Measurements from ENCODE around the gene EEF2K. TPM values are rescaled to one million over a fixed set of nuclear protein-coding genes. Genes with fewer than 3 reads are reported as not detected.

EEF2K gene
- total RNA-seq, 4 donors from 2014 or later = 42.8 to 90.8 (median 50.3) TPM

- TF ChIP-seq CTCF (IDR thresholded peaks at IDR 0.05) = no peak
- TF ChIP-seq EP300 (IDR thresholded peaks at IDR 0.05) = no peak
- TF ChIP-seq POLR2A (IDR thresholded peaks at IDR 0.05) = no peak
- Histone ChIP-seq H3K4me3 (no peak overlapping the region), H3K27me3 (no peaks in the 10 kb centered on the region), H3K4me1 (no peaks in the 10 kb centered on the region), H3K27ac (no peak overlapping the region), H3K36me3 (peaks cover 0 to 97% (median 45%) of the 10 kb centered on the region in 3 donors), H3K9me3 (no peaks in the 10 kb centered on the region)
- 86 to 91% methylated on average over 12 of the region's 13 CpGs for WGBS, 2 donors
- DNase-seq (ENCODE audit: low spot score in 2 of 2) = no peak
These were observed 120.8 kb downstream of the EEF2K start for GRCh38 chr16:22326771-22327445.

- DNase-seq (ENCODE audit: low spot score in 2 of 2) = no peak
- Histone ChIP-seq H3K36me3 (peaks cover 0 to 97% (median 45%) of the 10 kb centered on the region in 3 donors), H3K27me3 (no peaks in the 10 kb centered on the region), H3K27ac (no peak overlapping the region), H3K4me3 (no peak overlapping the region), H3K9me3 (no peaks in the 10 kb centered on the region), H3K4me1 (no peaks in the 10 kb centered on the region)
- TF ChIP-seq EP300 (IDR thresholded peaks at IDR 0.05) (no peak), POLR2A (IDR thresholded peaks at IDR 0.05) (no peak), CTCF (IDR thresholded peaks at IDR 0.05) (no peak)
- 94 to 95% methylated on average over 6 of the region's 6 CpGs for WGBS, 2 donors
These were observed 121.3 kb downstream of the EEF2K start for GRCh38 chr16:22327446-22327775.

- H3K9me3 ChIP-seq = no peaks in the 10 kb centered on the region
- 88 to 89% methylated on average over 10 of the region's 10 CpGs for WGBS, 2 donors
- H3K4me3 ChIP-seq = no peak overlapping the region
- H3K36me3 ChIP-seq = peaks cover 0 to 98% (median 45%) of the 10 kb centered on the region in 3 donors
- no peaks in the 10 kb centered on the region for H3K4me1 ChIP-seq
- DNase-seq (ENCODE audit: low spot score in 2 of 2) = no peak
- TF ChIP-seq EP300 (IDR thresholded peaks at IDR 0.05) (no peak), POLR2A (IDR thresholded peaks at IDR 0.05) (no peak), CTCF (IDR thresholded peaks at IDR 0.05) (no peak)
- H3K27ac ChIP-seq = no peak overlapping the region
- no peaks in the 10 kb centered on the region for H3K27me3 ChIP-seq
These were observed 122.1 kb downstream of the EEF2K start for GRCh38 chr16:22328081-22328725.

GRCh38 chr16:22329199-22329695 lies 123.2 kb downstream of the EEF2K start:
- no peak for DNase-seq (ENCODE audit: low spot score in 2 of 2)
- Histone ChIP-seq H3K27me3 (no peaks in the 10 kb centered on the region), H3K27ac (no peak overlapping the region), H3K36me3 (peaks cover 0 to 98% (median 43%) of the 10 kb centered on the region in 3 donors), H3K9me3 (no peaks in the 10 kb centered on the region), H3K4me3 (no peak overlapping the region), H3K4me1 (no peaks in the 10 kb centered on the region)
- TF ChIP-seq EP300 (IDR thresholded peaks at IDR 0.05) (no peak), CTCF (IDR thresholded peaks at IDR 0.05) (no peak), POLR2A (IDR thresholded peaks at IDR 0.05) (no peak)
- 89 to 96% methylated on average over 9 of the region's 9 CpGs for WGBS, 2 donors

- WGBS, 2 donors = 71 to 84% methylated on average over 4 of the region's 4 CpGs
These were observed 124.2 kb downstream of the EEF2K start for GRCh38 chr16:22330326-22330725.

More at GRCh38 chr16:22330326-22330725, 124.2 kb downstream of the EEF2K start:
- no peak for TF ChIP-seq CTCF (IDR thresholded peaks at IDR 0.05)
- TF ChIP-seq POLR2A (IDR thresholded peaks at IDR 0.05) = no peak
- no peak for TF ChIP-seq EP300 (IDR thresholded peaks at IDR 0.05)
- no peak for DNase-seq (ENCODE audit: low spot score in 2 of 2)
- Histone ChIP-seq H3K27ac (no peak overlapping the region), H3K27me3 (no peaks in the 10 kb centered on the region), H3K4me1 (no peaks in the 10 kb centered on the region), H3K4me3 (no peak overlapping the region), H3K9me3 (no peaks in the 10 kb centered on the region), H3K36me3 (peaks cover 4 to 98% (median 33%) of the 10 kb centered on the region in 3 donors)

Measured in tibial nerve (tissue), 4 donors.